Fibroblast of lung (primary cell): Measurements from ENCODE around the gene LPIN2. TPM values are rescaled to one million over a fixed set of nuclear protein-coding genes. Genes with fewer than 3 reads are reported as not detected.

ENCODE experiments used
- DNase-seq, 2 donors: peaks; one replicate each; pipeline versions ENCODE4 v3.0.0 to v3.0.0-alpha.2; 2010; ENCODE audit warnings: low read depth in 2 of 2
- H2AFZ ChIP-seq: 2 replicates; pipeline ENCODE4 v1.5.1; 2012; ENCODE audit warnings: low read length, control low read depth, inconsistent platforms
- H3K27ac ChIP-seq: 2 replicates; pipeline ENCODE4 v1.5.1; 2011; ENCODE audit warnings: low read length, control low read depth; ENCODE audit not compliant: insufficient read depth
- H3K27me3 ChIP-seq: 2 replicates; pipeline ENCODE4 v1.5.1; 2011; ENCODE audit warnings: mild to moderate bottlenecking, low read length; ENCODE audit not compliant: control insufficient read depth, insufficient read depth
- H3K36me3 ChIP-seq: 2 replicates; pipeline ENCODE4 v1.5.1; 2011; ENCODE audit warnings: low read length; ENCODE audit not compliant: control insufficient read depth, insufficient read depth
- H3K4me1 ChIP-seq: 2 replicates; pipeline ENCODE4 v1.5.1; 2011; ENCODE audit warnings: low read length; ENCODE audit not compliant: control insufficient read depth, insufficient read depth; ENCODE audit errors: extremely low read depth
- H3K4me2 ChIP-seq: 2 replicates; pipeline ENCODE4 v1.5.1; 2011; ENCODE audit warnings: low read length, control low read depth; ENCODE audit not compliant: insufficient read depth; ENCODE audit errors: extremely low read depth
- H3K4me3 ChIP-seq, 4 experiments: fragments of 200-600 bp in 1 of 4; sonication (generic) in 1 of 4; replicated peaks in 1 of 4; 2 replicates each; pipeline ENCODE4 v1.5.1; 2011 to 2016; ENCODE audit warnings: low read length in 4 of 4, low read depth in 3 of 4, mild to moderate bottlenecking in 3 of 4, control low read depth in 2 of 4, inconsistent platforms in 1 of 4, mixed read lengths in 1 of 4; ENCODE audit not compliant: insufficient read depth in 1 of 4; ENCODE audit errors: control extremely low read depth in 1 of 4
- H3K79me2 ChIP-seq: 2 replicates; pipeline ENCODE4 v1.5.1; 2012; ENCODE audit warnings: mild to moderate bottlenecking, low read length, inconsistent platforms; ENCODE audit not compliant: control insufficient read depth, insufficient read depth
- H3K9ac ChIP-seq: 2 replicates; pipeline ENCODE4 v1.5.1; 2011; ENCODE audit warnings: mild to moderate bottlenecking, low read length, control low read depth; ENCODE audit not compliant: insufficient read depth
- H3K9me3 ChIP-seq: 2 replicates; pipeline ENCODE4 v1.5.1; 2012; ENCODE audit warnings: low read depth, low read length; ENCODE audit not compliant: control insufficient read depth, insufficient read depth
- H4K20me1 ChIP-seq: 2 replicates; pipeline ENCODE4 v1.5.1; 2011; ENCODE audit warnings: low read length; ENCODE audit not compliant: control insufficient read depth, insufficient read depth; ENCODE audit errors: extremely low read depth
- EZH2 ChIP-seq: IDR thresholded peaks from 2 replicates; pipeline ENCODE4 v1.5.1; 2012; ENCODE audit warnings: low read length, control low read depth, mild to moderate bottlenecking; ENCODE audit errors: missing control alignments
- polyA plus RNA-seq, 2 donors: library from polyadenylated mRNA; depleted of rRNA in 1 of 2; stranded (reverse) in 1 of 2; unstranded in 1 of 2; fragments of >200 nt; gene quantifications; 2 replicates each; pipeline ENCODE4 v1.2.1, GENCODE V29; 2011 to 2012; ENCODE audit warnings: missing spikeins in 1 of 2
- total RNA-seq: library from RNA; depleted of rRNA; stranded (reverse); fragments of >200 nt; gene quantifications from 2 replicates; pipeline ENCODE4 v1.2.1, GENCODE V29; 2014
- TF ChIP-seq, protein P1 (sequence below), 2 donors: IDR thresholded peaks in 1 of 2; conservative IDR thresholded peaks in 1 of 2; 1 replicate in 1 of 2; 2 replicates in 1 of 2; pipeline ENCODE4 v1.5.1; 2011 to 2012; ENCODE audit warnings: low read length in 2 of 2, control low read depth in 1 of 2, inconsistent platforms in 1 of 2, low read depth in 1 of 2, mild to moderate bottlenecking in 1 of 2

LPIN2 gene
- total and polyA plus RNA-seq, 2 donors (not counting 1 experiment from before 2014, with no cell fraction given) = 51.0 to 58.1 TPM

DNA sequence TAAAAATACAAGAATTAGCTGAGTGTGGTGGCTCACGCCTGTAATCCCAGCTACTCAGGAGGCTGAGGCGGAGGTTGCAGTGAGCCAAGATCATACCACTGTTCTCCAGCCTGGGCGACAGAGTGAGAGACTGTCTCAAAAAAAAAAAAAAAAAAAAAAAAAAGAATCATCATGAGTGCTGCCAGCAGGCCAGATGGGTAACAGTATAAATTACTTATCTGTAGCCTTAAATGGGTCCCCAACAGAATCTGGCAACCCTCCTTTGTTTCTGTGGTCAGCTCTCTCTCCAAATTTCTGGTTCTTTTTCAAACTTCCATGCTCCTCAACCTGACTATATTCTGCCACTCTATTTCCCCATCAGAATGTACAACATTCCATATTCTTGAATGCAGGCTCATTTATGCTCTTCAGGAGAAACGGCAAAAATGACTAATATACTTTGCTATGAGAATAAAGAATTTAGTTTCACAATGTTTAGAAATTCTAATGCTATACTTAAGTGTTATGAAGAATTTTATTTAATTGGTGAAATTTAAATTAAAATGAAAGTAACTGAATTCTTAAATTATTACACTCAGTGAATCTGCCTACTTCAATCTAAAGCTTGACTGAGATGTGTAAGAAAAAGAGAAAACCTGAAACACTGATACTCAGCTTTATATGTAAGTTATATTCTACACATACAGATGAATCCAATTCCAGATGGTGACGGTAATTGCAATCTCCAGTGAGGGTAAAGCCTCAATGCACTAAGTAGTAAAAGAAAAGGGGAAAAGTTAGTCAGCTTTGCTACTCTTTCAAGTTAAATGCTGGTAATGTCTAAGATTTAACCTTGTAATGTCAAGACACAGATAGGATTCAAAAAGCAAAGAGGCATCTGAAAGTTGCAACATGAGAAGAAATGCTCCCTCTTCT is 24.8 kb downstream of the LPIN2 start:
- TF ChIP-seq, protein P1, sequence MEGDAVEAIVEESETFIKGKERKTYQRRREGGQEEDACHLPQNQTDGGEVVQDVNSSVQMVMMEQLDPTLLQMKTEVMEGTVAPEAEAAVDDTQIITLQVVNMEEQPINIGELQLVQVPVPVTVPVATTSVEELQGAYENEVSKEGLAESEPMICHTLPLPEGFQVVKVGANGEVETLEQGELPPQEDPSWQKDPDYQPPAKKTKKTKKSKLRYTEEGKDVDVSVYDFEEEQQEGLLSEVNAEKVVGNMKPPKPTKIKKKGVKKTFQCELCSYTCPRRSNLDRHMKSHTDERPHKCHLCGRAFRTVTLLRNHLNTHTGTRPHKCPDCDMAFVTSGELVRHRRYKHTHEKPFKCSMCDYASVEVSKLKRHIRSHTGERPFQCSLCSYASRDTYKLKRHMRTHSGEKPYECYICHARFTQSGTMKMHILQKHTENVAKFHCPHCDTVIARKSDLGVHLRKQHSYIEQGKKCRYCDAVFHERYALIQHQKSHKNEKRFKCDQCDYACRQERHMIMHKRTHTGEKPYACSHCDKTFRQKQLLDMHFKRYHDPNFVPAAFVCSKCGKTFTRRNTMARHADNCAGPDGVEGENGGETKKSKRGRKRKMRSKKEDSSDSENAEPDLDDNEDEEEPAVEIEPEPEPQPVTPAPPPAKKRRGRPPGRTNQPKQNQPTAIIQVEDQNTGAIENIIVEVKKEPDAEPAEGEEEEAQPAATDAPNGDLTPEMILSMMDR (conservative IDR thresholded peaks at IDR 0.05 in 1 of 2, IDR thresholded peaks at IDR 0.05 in 1 of 2; ENCODE audit: low read depth in 1 of 2, low read length in 2 of 2) = no peak
- no peak for TF ChIP-seq EZH2
- peak; percentile 78 to 86 for DNase-seq
- Histone ChIP-seq H2AFZ (no peak overlapping the region), H3K4me1 (peaks cover 24% of the 10 kb centered on the region), H3K36me3 (no peaks in the 10 kb centered on the region), H3K4me2 (peak overlapping the region; percentile 90), H3K27ac (peak overlapping the region; percentile 64), H3K9ac (no peak overlapping the region), H3K9me3 (no peaks in the 10 kb centered on the region), H3K79me2 (peaks cover 83% of the 10 kb centered on the region), H3K4me3 (peak overlapping the region in 2 of 4 experiments; percentile 21 to 22), H4K20me1 (no peaks in the 10 kb centered on the region), H3K27me3 (no peaks in the 10 kb centered on the region)

DNA sequence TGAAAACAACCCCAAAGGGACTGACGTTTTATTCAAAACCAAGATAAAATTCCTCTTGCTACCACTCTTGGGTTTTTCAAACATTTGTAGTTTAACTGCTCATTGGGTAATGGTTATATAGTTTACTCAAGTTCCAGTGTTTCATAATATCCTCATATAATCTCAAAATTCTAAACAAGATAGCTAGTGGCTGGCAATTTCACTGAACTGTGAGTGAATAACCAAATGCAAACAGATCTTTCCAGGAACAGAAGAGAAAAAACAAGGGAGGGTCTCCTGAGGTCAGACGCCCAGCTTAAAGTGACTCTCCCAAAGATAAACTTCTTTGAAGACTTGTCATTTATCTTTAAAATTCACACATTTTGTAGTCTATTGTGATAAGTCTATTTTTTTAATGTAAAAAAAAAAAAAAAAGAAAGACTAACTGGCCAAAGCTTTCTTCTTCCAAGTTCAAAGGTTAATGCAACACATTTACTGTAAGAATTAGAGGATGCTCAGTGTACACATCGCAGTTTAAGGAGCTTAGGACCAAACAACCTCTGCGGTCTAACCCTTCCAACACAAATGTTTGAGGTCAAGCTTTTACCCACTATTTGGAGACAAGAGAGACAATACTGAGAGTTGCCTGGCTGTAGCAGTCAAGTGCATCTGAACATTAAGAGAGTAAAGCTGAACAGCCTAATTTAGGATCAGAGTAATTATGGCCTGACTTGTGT is 26.6 kb downstream of the LPIN2 start:
- no peaks in the 10 kb centered on the region for H3K27me3 ChIP-seq
- peaks cover 77% of the 10 kb centered on the region for H3K79me2 ChIP-seq
- peak in 1 of 2 donors; percentile 61 for DNase-seq
- H3K36me3 ChIP-seq = no peaks in the 10 kb centered on the region
- peaks cover 32% of the 10 kb centered on the region for H3K4me1 ChIP-seq
- H3K4me2 ChIP-seq = no peak overlapping the region
- TF ChIP-seq, protein P1 (conservative IDR thresholded peaks at IDR 0.05 in 1 of 2, IDR thresholded peaks at IDR 0.05 in 1 of 2; ENCODE audit: low read depth in 1 of 2, low read length in 2 of 2) = no peak
- no peak for TF ChIP-seq EZH2
- H3K4me3 ChIP-seq = no peak overlapping the region
- H3K9ac ChIP-seq = no peak overlapping the region
- no peaks in the 10 kb centered on the region for H3K9me3 ChIP-seq
- no peak overlapping the region for H2AFZ ChIP-seq
- H3K27ac ChIP-seq = no peak overlapping the region
- H4K20me1 ChIP-seq = no peaks in the 10 kb centered on the region

DNA sequence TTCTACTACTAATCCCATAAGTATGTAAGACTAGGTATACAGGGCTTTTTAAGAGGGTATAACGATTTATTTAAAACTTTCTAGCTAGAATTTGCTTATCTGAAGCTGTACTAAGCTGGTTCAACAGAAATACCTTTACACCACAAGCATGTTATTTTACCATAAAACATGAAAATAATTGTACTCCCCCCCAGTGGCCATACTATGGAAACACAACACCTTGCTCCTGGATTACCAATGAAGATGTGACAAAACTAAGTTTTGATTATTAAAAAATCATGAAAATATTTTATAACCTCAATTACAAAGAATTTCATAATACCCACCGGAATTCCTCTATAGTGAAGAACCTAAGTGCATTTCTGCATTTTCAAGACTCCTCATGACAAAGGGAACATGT is 27.3 kb downstream of the LPIN2 start:
- Histone ChIP-seq H3K79me2 (peaks cover 72% of the 10 kb centered on the region), H2AFZ (no peak overlapping the region), H3K9me3 (no peaks in the 10 kb centered on the region), H3K27me3 (no peaks in the 10 kb centered on the region), H3K27ac (no peak overlapping the region), H3K36me3 (no peaks in the 10 kb centered on the region), H3K4me3 (no peak overlapping the region), H3K9ac (no peak overlapping the region), H3K4me2 (peak overlapping the region; percentile 46), H4K20me1 (no peaks in the 10 kb centered on the region), H3K4me1 (peaks cover 32% of the 10 kb centered on the region)
- no peak for TF ChIP-seq EZH2
- TF ChIP-seq, protein P1 (conservative IDR thresholded peaks at IDR 0.05 in 1 of 2, IDR thresholded peaks at IDR 0.05 in 1 of 2; ENCODE audit: low read depth in 1 of 2, low read length in 2 of 2) = peak; percentile 27 to 48
- DNase-seq = peak; percentile 57 to 61
